Peyer's patch (tissue), 4 donors: Measurements from ENCODE around the gene CCDC57. TPM values are rescaled to one million over a fixed set of nuclear protein-coding genes. Genes with fewer than 3 reads are reported as not detected.

Experiments used
- DNase-seq, 3 donors: peaks; one replicate each; pipeline ENCODE4 v3.0.0-alpha.2; 2017 to 2019
- H3K27ac ChIP-seq, 4 donors: fragments of 200-600 bp; sonication (generic); one replicate each; pipeline ENCODE4 v1.5.1; 2016 to 2019
- H3K27me3 ChIP-seq, 2 donors: fragments of 200-600 bp; sonication (generic); one replicate each; pipeline ENCODE4 v1.5.1; 2019
- H3K36me3 ChIP-seq, 3 donors: fragments of 200-600 bp; sonication (generic); one replicate each; pipeline ENCODE4 v1.5.1; 2016 to 2019
- H3K4me1 ChIP-seq, 4 donors: fragments of 200-600 bp; sonication (generic); one replicate each; pipeline ENCODE4 v1.5.1; 2016 to 2019
- H3K4me3 ChIP-seq, 4 donors: fragments of 200-600 bp; sonication (generic); 1 replicate in 3 of 4; 2 replicates in 1 of 4; pipeline ENCODE4 v1.5.1; 2016 to 2019; ENCODE audit warnings: mild to moderate bottlenecking in 1 of 4
- H3K9me3 ChIP-seq, 4 donors: fragments of 200-600 bp; sonication (generic); one replicate each; pipeline ENCODE4 v1.5.1; 2016 to 2019; ENCODE audit warnings: mild to moderate bottlenecking in 1 of 4
- CTCF ChIP-seq, 6 experiments: fragments of 450-650 bp in 4 of 6; fragments of 200-600 bp in 2 of 6; sonication (generic) in 1 of 6; IDR thresholded peaks; one replicate each; pipeline ENCODE4 v1.5.1; 2017 to 2019; ENCODE audit warnings: antibody characterized with exemption in 6 of 6, mild to moderate bottlenecking in 3 of 6, moderate library complexity in 1 of 6
- POLR2A ChIP-seq, 2 donors: fragments of 450-650 bp; IDR thresholded peaks; one replicate each; pipeline ENCODE4 v1.5.1; 2017; ENCODE audit warnings: antibody characterized with exemption in 2 of 2, mild to moderate bottlenecking in 2 of 2, moderate library complexity in 2 of 2
- total RNA-seq, 4 donors: library from RNA; depleted of rRNA; stranded (reverse); fragments of >200 nt; gene quantifications; one replicate each; pipeline ENCODE4 v1.1.0, GENCODE V29; 2016

CCDC57 gene
- total RNA-seq, 4 donors from 2014 or later: 28.2 to 144 (median 79.8) TPM

- H3K36me3 ChIP-seq: peaks cover 0 to 19% (median 0%) of the 10 kb centered on the region in 3 donors
- H3K4me1 ChIP-seq: peaks cover 2 to 89% (median 48%) of the 10 kb centered on the region in 4 donors
- H3K9me3 ChIP-seq: no peaks in the 10 kb centered on the region
- H3K27ac ChIP-seq: peak overlapping the region in 1 of 4 donors; percentile 97
- TF ChIP-seq CTCF (IDR thresholded peaks at IDR 0.05): no peak
- no peak overlapping the region for H3K4me3 ChIP-seq
- H3K27me3 ChIP-seq: no peaks in the 10 kb centered on the region
- peak in 1 of 3 donors; percentile 31 for DNase-seq
Observed at GRCh38 chr17:82234211-82235055, 21.8 kb upstream of the CCDC57 start.

- no peak for TF ChIP-seq POLR2A (IDR thresholded peaks at IDR 0.05)
- no peak for TF ChIP-seq CTCF (IDR thresholded peaks at IDR 0.05)
- DNase-seq: peak in 1 of 3 donors; percentile 43
- H3K9me3 ChIP-seq: no peaks in the 10 kb centered on the region
- peak overlapping the region in 1 of 4 donors; percentile 97 for H3K27ac ChIP-seq
- no peak overlapping the region for H3K4me3 ChIP-seq
- H3K4me1 ChIP-seq: peaks cover 0 to 85% (median 42%) of the 10 kb centered on the region in 4 donors
- no peaks in the 10 kb centered on the region for H3K27me3 ChIP-seq
- peaks cover 0 to 14% (median 0%) of the 10 kb centered on the region in 3 donors for H3K36me3 ChIP-seq
Observed at GRCh38 chr17:82232876-82233785, 20.5 kb upstream of the CCDC57 start.

- Histone ChIP-seq H3K36me3 (peaks cover 0 to 7% (median 0%) of the 10 kb centered on the region in 3 donors), H3K27me3 (no peaks in the 10 kb centered on the region), H3K9me3 (no peaks in the 10 kb centered on the region), H3K27ac (peak overlapping the region; percentile 95 to 99 (median 96)), H3K4me1 (peaks cover 0 to 79% (median 38%) of the 10 kb centered on the region in 4 donors), H3K4me3 (peak overlapping the region; percentile 60 to 89 (median 69))
- DNase-seq: no peak
- no peak for TF ChIP-seq CTCF (IDR thresholded peaks at IDR 0.05)
- no peak for TF ChIP-seq POLR2A (IDR thresholded peaks at IDR 0.05)
Observed at GRCh38 chr17:82232322-82232820, 19.7 kb upstream of the CCDC57 start.

GRCh38 chr17:82231562-82232321 lies 19.1 kb upstream of the CCDC57 start:
- H3K4me1 ChIP-seq: peaks cover 0 to 74% (median 38%) of the 10 kb centered on the region in 4 donors
- peaks cover 0 to under 1% (median 0%) of the 10 kb centered on the region in 3 donors for H3K36me3 ChIP-seq
- peak; percentile 75 to 87 (median 84) for DNase-seq
- no peaks in the 10 kb centered on the region for H3K27me3 ChIP-seq
- H3K4me3 ChIP-seq: peak overlapping the region; percentile 60 to 89 (median 69)
- H3K27ac ChIP-seq: peak overlapping the region; percentile 95 to 99 (median 96)
- TF ChIP-seq POLR2A (IDR thresholded peaks at IDR 0.05): peak in 1 of 2 donors; percentile 61
- TF ChIP-seq CTCF (IDR thresholded peaks at IDR 0.05): peak in 2 of 6 experiments; percentile 3
- no peaks in the 10 kb centered on the region for H3K9me3 ChIP-seq

- DNase-seq: peak in 1 of 3 donors; percentile 73
- peak overlapping the region; percentile 95 to 99 (median 96) for H3K27ac ChIP-seq
- H3K9me3 ChIP-seq: no peaks in the 10 kb centered on the region
- no peaks in the 10 kb centered on the region for H3K27me3 ChIP-seq
- TF ChIP-seq CTCF (IDR thresholded peaks at IDR 0.05) (no peak), POLR2A (IDR thresholded peaks at IDR 0.05) (no peak)
- H3K36me3 ChIP-seq: no peaks in the 10 kb centered on the region
- H3K4me3 ChIP-seq: peak overlapping the region; percentile 60 to 89 (median 69)
- peaks cover 0 to 69% (median 33%) of the 10 kb centered on the region in 4 donors for H3K4me1 ChIP-seq
Observed at GRCh38 chr17:82231312-82231561, 18.6 kb upstream of the CCDC57 start.
